K562 (cell line): ENCODE data around the gene SVBP. TPM values are rescaled to one million over a fixed set of nuclear protein-coding genes. Genes with fewer than 3 reads are reported as not detected.
A peak's percentile ranks its signal among the peaks of the same experiment; 100 is the strongest.

Experiments used
- ATAC-seq: fragments of 200-7000 bp; cut with Tn5 transposase; 3 replicates; pipeline ENCODE4 v1.9.1; 2020; ENCODE audit warnings: moderate library complexity
- BruUV-seq: library from RNA; stranded (reverse); fragments of 400-500 nt; replicated peaks from 2 replicates; lab custom pipeline; 2021; lab: Mats Ljungman, UMichigan
- CTCF ChIA-PET: fragments of 300-600 bp; formaldehyde crosslinking; extraction: SDS; loops from one replicate; lab custom pipeline; 2021; ENCODE audit warnings: low intra/inter-chr PET ratio; lab: Yijun Ruan, JAX
- POLR2A ChIA-PET: fragments of 300-600, 350-650 bp; sonication (Branson Sonifier 250); formaldehyde crosslinking; extraction: SDS; loops from one replicate; lab custom pipeline; 2021; ENCODE audit warnings: antibody characterized with exemption, inconsistent platforms; lab: Yijun Ruan, JAX
- DNase-seq, 4 experiments: peaks; one replicate each; pipeline versions ENCODE4 v3.0.0 to v3.0.0-alpha.2; 2011 to 2018; ENCODE audit warnings: low spot score in 3 of 4, mixed read lengths in 3 of 4; ENCODE audit errors: extremely low read depth in 1 of 4
- FAIRE-seq: peaks from 2 replicates; lab custom pipeline; 2011; peaks lifted over from hg19 to GRCh38; lab: Jason Lieb, UNC
- H2AFZ ChIP-seq: 2 replicates; pipeline ENCODE4 v1.6.0; 2011; ENCODE audit warnings: low read depth, low read length, control low read depth, inconsistent platforms
- H3K27ac ChIP-seq: fragments of 200-600 bp; 3 replicates; pipeline ENCODE4 v1.8.0; 2011; ENCODE audit warnings: low read depth, mild to moderate bottlenecking, control low read depth, inconsistent platforms, low read length, moderate library complexity, mixed read lengths; ENCODE audit errors: extremely low read depth
- H3K27me3 ChIP-seq, 2 experiments: fragments of 300-600 bp in 1 of 2; 2 replicates in 1 of 2; 3 replicates in 1 of 2; pipeline versions ENCODE4 v1.6.0 to v1.8.0; 2011; ENCODE audit warnings: inconsistent platforms in 2 of 2, low read length in 2 of 2, mild to moderate bottlenecking in 1 of 2, mixed read lengths in 1 of 2, moderate library complexity in 1 of 2; ENCODE audit not compliant: control insufficient read depth in 2 of 2, insufficient read depth in 2 of 2
- H3K36me3 ChIP-seq: fragments of 300-600 bp; 3 replicates; pipeline ENCODE4 v1.8.0; 2011; ENCODE audit warnings: mild to moderate bottlenecking, low read length, inconsistent platforms; ENCODE audit not compliant: control insufficient read depth, insufficient read depth
- H3K4me1 ChIP-seq, 2 experiments: fragments of 200-600 bp in 1 of 2; replicated peaks in 1 of 2; 2 replicates in 1 of 2; 3 replicates in 1 of 2; pipeline versions ENCODE4 v1.5.1 to v1.8.0; 2011; ENCODE audit warnings: inconsistent platforms in 2 of 2, low read length in 2 of 2, mild to moderate bottlenecking in 1 of 2, mixed read lengths in 1 of 2, moderate library complexity in 1 of 2; ENCODE audit not compliant: control insufficient read depth in 2 of 2, insufficient read depth in 2 of 2
- H3K4me2 ChIP-seq: 2 replicates; pipeline ENCODE4 v1.6.1; 2011; ENCODE audit warnings: low read length, control low read depth, inconsistent platforms, mixed read lengths; ENCODE audit not compliant: insufficient read depth
- H3K4me3 ChIP-seq: fragments of 200-600 bp; sonication (generic), shearing (Covaris generic); 2 replicates; pipeline ENCODE4 v1.5.1; 2016; ENCODE audit warnings: control low read depth, inconsistent platforms
- H3K79me2 ChIP-seq: fragments of 200-600 bp; 3 replicates; pipeline ENCODE4 v1.8.0; 2011; ENCODE audit warnings: low read length, inconsistent platforms; ENCODE audit not compliant: control insufficient read depth, insufficient read depth
- H3K9ac ChIP-seq, 2 experiments: 2 replicates each; pipeline versions ENCODE4 v1.6.0 to v1.6.1; 2011; ENCODE audit warnings: low read depth in 2 of 2, low read length in 2 of 2, control low read depth in 1 of 2, inconsistent platforms in 1 of 2, mild to moderate bottlenecking in 1 of 2, mixed read lengths in 1 of 2; ENCODE audit not compliant: insufficient read depth in 1 of 2
- H3K9me1 ChIP-seq: one replicate; pipeline ENCODE4 v1.6.0; 2011; ENCODE audit warnings: inconsistent platforms, mild to moderate bottlenecking, low read length, moderate library complexity; ENCODE audit not compliant: control insufficient read depth, insufficient read depth
- H3K9me3 ChIP-seq: replicated peaks from 2 replicates; pipeline ENCODE4 v1.5.1; 2011; ENCODE audit warnings: low read depth, low read length, inconsistent platforms; ENCODE audit not compliant: control insufficient read depth, insufficient read depth
- H4K20me1 ChIP-seq: replicated peaks from 2 replicates; pipeline ENCODE4 v1.6.1; 2011; ENCODE audit warnings: low read length, inconsistent platforms, mixed read lengths; ENCODE audit not compliant: control insufficient read depth, insufficient read depth
- ATF1 ChIP-seq, 2 experiments: fragments of 450-650 bp in 1 of 2; IDR thresholded peaks; 2 replicates each; pipeline ENCODE4 v1.6.1; 2016; ENCODE audit warnings: missing compliant biosample characterization in 1 of 2, missing genetic modification characterization in 1 of 2
- EP300 ChIP-seq: IDR thresholded peaks from 2 replicates; pipeline ENCODE4 v1.6.1; 2012; ENCODE audit warnings: low read length, improper control_type of control experiment
- MTA2 ChIP-seq: fragments of 450-650 bp; IDR thresholded peaks from 2 replicates; pipeline ENCODE4 v1.6.1; 2016; ENCODE audit warnings: low read depth
- RAD51 ChIP-seq: fragments of 450-650 bp; IDR thresholded peaks from 2 replicates; pipeline ENCODE4 v1.7.1; 2016; ENCODE audit warnings: low read depth, mild to moderate bottlenecking, borderline replicate concordance
- SLC30A9 ChIP-seq: fragments of 250-450 bp; sonication (Bioruptor Pico); IDR thresholded peaks from 2 replicates; pipeline ENCODE4 v1.8.0; 2022; ENCODE audit warnings: mild to moderate bottlenecking, moderate library complexity
- SREBF2 ChIP-seq: sonication (generic); formaldehyde crosslinking; IDR thresholded peaks from 2 replicates; pipeline ENCODE4 v1.4.0; 2020; ENCODE audit warnings: mild to moderate bottlenecking, missing genetic modification reagents
- TFAP4 ChIP-seq: sonication (generic); formaldehyde crosslinking; IDR thresholded peaks from 2 replicates; pipeline ENCODE4 v1.8.0; 2022; ENCODE audit warnings: missing genetic modification reagents, mild to moderate bottlenecking, moderate library complexity, borderline replicate concordance
- ZNF436 ChIP-seq: fragments of 250-450, 450-650 bp; sonication (Bioruptor Pico); formaldehyde crosslinking; IDR thresholded peaks from 2 replicates; pipeline ENCODE4 v1.7.0; 2020; ENCODE audit warnings: mild to moderate bottlenecking
- WGBS: fragments of 100-300 bp; shearing (Covaris generic); methylation state at CpG from one replicate; pipeline ENCODE4 v1.1.6; 2016; ENCODE audit warnings: low coverage, mixed read lengths; ENCODE audit not compliant: insufficient coverage; ENCODE audit errors: missing lambda C conversion rate; 5-methylcytosine and 5-hydroxymethylcytosine counted together
- in situ Hi-C: fragments of 300-500 bp; cut with MboI; formaldehyde crosslinking; loops from 4 replicates; pipeline ENCODE4 v1.15.0; 2018; ENCODE audit warnings: inconsistent platforms, mixed read lengths
- intact Hi-C: fragments of 100-400 bp; cut with micrococcal nuclease; formaldehyde crosslinking; loops from 2 replicates; pipeline ENCODE4 v1.14.2; 2022
- polyA plus RNA-seq, 8 experiments: library from polyadenylated mRNA; depleted of rRNA in 4 of 8; stranded (reverse) in 5 of 8; unstranded in 3 of 8; fragments of >200 nt; fragmentation: Nextera tagmentation in 2 of 8; fragmentation: Illumina TruSeq in 1 of 8; extraction: Ambion mirVana in 2 of 8; extraction: Trizol in 1 of 8; gene quantifications; 2 replicates each; pipeline versions ENCODE4 v1.2.1 to v1.2.3, GENCODE V29; 2011 to 2014; ENCODE audit warnings: inconsistent platforms in 1 of 8, missing spikeins in 1 of 8
- total RNA-seq, 7 experiments: library from RNA; depleted of rRNA in 6 of 7; stranded (reverse); fragments of >200 nt in 6 of 7; fragmentation: Illumina TruSeq in 2 of 7; extraction: Trizol in 2 of 7; gene quantifications; 2 replicates each; pipeline versions ENCODE4 v1.2.1 to v1.2.3, GENCODE V29; 2011 to 2021; ENCODE audit warnings: low replicate concordance in 1 of 7
- TF ChIP-seq, protein P1 (sequence below): sonication (generic); formaldehyde crosslinking; IDR thresholded peaks from 2 replicates; pipeline ENCODE4 v1.4.0; 2020; ENCODE audit warnings: mild to moderate bottlenecking, missing genetic modification reagents
- TF ChIP-seq, protein P2 (sequence below), 2 experiments: fragments of 450-650 bp in 1 of 2; IDR thresholded peaks; 2 replicates each; pipeline ENCODE4 v1.6.1; 2011 to 2017; ENCODE audit warnings: low read depth in 2 of 2, antibody characterized with exemption in 1 of 2, borderline replicate concordance in 1 of 2, low read length in 1 of 2, mild to moderate bottlenecking in 1 of 2, mixed read lengths in 1 of 2; ENCODE audit not compliant: control insufficient read depth in 1 of 2

Gene SVBP
- total and polyA plus RNA-seq, 9 of the 15 experiments (the other 6 are each of a cell fraction or from before 2014, with no cell fraction given): 31.7 to 49.7 (median 40.0) TPM

GRCh38 chr1:42847111-42847595 is 30.0 kb upstream of the SVBP start (continued):
- TF ChIP-seq, protein P1, sequence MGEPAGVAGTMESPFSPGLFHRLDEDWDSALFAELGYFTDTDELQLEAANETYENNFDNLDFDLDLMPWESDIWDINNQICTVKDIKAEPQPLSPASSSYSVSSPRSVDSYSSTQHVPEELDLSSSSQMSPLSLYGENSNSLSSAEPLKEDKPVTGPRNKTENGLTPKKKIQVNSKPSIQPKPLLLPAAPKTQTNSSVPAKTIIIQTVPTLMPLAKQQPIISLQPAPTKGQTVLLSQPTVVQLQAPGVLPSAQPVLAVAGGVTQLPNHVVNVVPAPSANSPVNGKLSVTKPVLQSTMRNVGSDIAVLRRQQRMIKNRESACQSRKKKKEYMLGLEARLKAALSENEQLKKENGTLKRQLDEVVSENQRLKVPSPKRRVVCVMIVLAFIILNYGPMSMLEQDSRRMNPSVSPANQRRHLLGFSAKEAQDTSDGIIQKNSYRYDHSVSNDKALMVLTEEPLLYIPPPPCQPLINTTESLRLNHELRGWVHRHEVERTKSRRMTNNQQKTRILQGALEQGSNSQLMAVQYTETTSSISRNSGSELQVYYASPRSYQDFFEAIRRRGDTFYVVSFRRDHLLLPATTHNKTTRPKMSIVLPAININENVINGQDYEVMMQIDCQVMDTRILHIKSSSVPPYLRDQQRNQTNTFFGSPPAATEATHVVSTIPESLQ (CRISPR knock-in tag): 0 out of 2 replicates have a peak, but pooled peaks have one; percentile 14
- TF ChIP-seq MTA2: no peak
- 0 out of 2 replicates have a peak, but pooled peaks have one; percentile 25 for TF ChIP-seq SREBF2 (CRISPR knock-in tag)
- no peak for TF ChIP-seq ATF1 (CRISPR knock-in tag; IDR thresholded peaks at IDR 0.05)
- no peak for TF ChIP-seq ATF1 (tag; IDR thresholded peaks at IDR 0.05)

DNA sequence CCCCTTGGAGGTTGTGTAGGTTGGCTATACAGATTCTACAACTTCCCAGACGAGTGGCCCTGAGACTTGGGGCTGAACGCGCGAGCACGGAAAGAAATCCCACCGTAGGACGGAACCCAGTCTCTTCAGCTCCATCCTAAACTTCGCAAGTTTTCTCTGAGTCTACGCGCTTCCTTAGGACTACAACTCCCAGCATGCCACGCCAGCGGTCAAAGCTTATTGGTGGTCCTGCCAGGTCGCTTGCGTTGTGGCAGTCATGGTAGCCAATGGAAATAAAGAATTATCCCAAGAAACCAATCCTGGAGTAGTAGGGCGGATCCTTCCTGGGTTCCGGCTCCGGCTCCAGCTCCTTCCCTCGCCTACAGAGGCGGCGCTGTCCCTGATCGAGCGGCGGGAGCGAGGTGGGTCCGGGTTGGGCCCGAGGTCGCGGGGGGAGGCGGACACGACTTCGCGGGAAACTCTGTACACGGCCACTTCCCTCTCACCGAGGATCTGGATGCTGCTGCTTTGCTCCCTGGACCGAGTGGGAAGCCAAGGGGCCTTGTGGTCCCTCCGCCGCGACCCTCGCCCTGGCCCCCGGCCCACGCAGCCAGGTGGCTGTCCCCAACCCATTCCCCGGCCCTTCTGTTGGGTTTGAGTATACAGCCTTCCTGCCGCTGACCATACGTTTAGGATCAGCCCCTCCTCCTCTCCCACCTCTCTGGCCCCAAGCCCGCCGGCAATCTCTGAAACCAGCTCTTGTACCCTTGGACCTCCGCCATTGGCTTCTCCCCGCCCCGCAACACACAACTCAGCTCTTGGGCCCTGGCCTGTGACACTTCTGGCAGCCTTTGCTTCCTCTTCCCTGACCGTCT is 29.3 kb upstream of the SVBP start, which contains the start of gene ZNF691:
Gene ZNF691 (plus strand): TSS at position 357 of the 854 bp plus-strand sequence. CDS start 3,046 bp downstream, outside the sequence.
- ChIA-PET POLR2A (interaction anchor here (0.6 to 6.4 kb wide), 20 partner anchors 10 to 1785 kb away, joined by 3 to 94 read pairs (median 4); partner anchors contain the start of genes C1orf50, ERMAP, P3H1 and SVBP), CTCF (no interaction called here)
- H3K27ac ChIP-seq: peak within 1 kb of the TSS; percentile 83
- H4K20me1 ChIP-seq: no peaks in the 10 kb centered on the region
- H3K4me1 ChIP-seq: peaks cover 18 to 32% of the 10 kb centered on the region in 2 experiments
- no peaks in the 10 kb centered on the region for H3K9me1 ChIP-seq
- peak within 1 kb of the TSS; percentile 89 for H2AFZ ChIP-seq
- peak; percentile 99 for FAIRE-seq
- WGBS: 0% methylated on average over 50 of the region's 50 CpGs
- H3K27me3 ChIP-seq: no peaks in the 10 kb centered on the region
- DNase-seq: peak; percentile 98 to 99 (median 98)
- peak; percentile 98 for ATAC-seq
- in situ Hi-C loops: no loop called here
- intact Hi-C loops: loop anchor here (2.0 to 5.0 kb wide), 2 partner anchors 22 to 79 kb away; partner anchors contain the start of genes C1orf50 and P3H1
- BruUV-seq: no TSS peak
- peaks cover 56% of the 10 kb centered on the region for H3K36me3 ChIP-seq
- H3K79me2 ChIP-seq: peaks cover 34% of the 10 kb centered on the region
- peak within 1 kb of the TSS; percentile 86 to 95 for H3K9ac ChIP-seq
- H3K4me2 ChIP-seq: peak within 1 kb of the TSS; percentile 96
- H3K4me3 ChIP-seq: peak within 1 kb of the TSS; percentile 70
- no peaks in the 10 kb centered on the region for H3K9me3 ChIP-seq
- TF ChIP-seq, protein P2, sequence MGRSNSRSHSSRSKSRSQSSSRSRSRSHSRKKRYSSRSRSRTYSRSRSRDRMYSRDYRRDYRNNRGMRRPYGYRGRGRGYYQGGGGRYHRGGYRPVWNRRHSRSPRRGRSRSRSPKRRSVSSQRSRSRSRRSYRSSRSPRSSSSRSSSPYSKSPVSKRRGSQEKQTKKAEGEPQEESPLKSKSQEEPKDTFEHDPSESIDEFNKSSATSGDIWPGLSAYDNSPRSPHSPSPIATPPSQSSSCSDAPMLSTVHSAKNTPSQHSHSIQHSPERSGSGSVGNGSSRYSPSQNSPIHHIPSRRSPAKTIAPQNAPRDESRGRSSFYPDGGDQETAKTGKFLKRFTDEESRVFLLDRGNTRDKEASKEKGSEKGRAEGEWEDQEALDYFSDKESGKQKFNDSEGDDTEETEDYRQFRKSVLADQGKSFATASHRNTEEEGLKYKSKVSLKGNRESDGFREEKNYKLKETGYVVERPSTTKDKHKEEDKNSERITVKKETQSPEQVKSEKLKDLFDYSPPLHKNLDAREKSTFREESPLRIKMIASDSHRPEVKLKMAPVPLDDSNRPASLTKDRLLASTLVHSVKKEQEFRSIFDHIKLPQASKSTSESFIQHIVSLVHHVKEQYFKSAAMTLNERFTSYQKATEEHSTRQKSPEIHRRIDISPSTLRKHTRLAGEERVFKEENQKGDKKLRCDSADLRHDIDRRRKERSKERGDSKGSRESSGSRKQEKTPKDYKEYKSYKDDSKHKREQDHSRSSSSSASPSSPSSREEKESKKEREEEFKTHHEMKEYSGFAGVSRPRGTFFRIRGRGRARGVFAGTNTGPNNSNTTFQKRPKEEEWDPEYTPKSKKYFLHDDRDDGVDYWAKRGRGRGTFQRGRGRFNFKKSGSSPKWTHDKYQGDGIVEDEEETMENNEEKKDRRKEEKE (IDR thresholded peaks at IDR 0.05; ENCODE audit: borderline replicate concordance in 1 of 2, control insufficient read depth in 1 of 2, low read depth in 2 of 2, low read length in 1 of 2): no peak
- TF ChIP-seq EP300 (no peak; the same call in 1 of the 2 replicates), ZNF436 (CRISPR knock-in tag) (no peak), RAD51 (no peak), SLC30A9 (CRISPR knock-in tag) (no peak), TFAP4 (CRISPR knock-in tag) (peak; percentile 83; the same call in 1 of the 2 replicates)
